PC-3 (cell line): ENCODE results near the gene ACADSB.

Source experiments
- EZH2 ChIP-seq: fragments of 300-600 bp; sonication (generic); IDR thresholded peaks from one replicate; pipeline ENCODE4 v1.6.1; 2017; ENCODE audit warnings: antibody characterized with exemption, mild to moderate bottlenecking, low read length; ENCODE audit not compliant: unreplicated experiment
- TF ChIP-seq, protein P1 (sequence below): fragments of 300-600 bp; sonication (generic); conservative IDR thresholded peaks from 2 replicates; pipeline ENCODE4 v1.5.1; 2017; ENCODE audit warnings: antibody characterized with exemption, low read depth, mild to moderate bottlenecking, low read length

DNA sequence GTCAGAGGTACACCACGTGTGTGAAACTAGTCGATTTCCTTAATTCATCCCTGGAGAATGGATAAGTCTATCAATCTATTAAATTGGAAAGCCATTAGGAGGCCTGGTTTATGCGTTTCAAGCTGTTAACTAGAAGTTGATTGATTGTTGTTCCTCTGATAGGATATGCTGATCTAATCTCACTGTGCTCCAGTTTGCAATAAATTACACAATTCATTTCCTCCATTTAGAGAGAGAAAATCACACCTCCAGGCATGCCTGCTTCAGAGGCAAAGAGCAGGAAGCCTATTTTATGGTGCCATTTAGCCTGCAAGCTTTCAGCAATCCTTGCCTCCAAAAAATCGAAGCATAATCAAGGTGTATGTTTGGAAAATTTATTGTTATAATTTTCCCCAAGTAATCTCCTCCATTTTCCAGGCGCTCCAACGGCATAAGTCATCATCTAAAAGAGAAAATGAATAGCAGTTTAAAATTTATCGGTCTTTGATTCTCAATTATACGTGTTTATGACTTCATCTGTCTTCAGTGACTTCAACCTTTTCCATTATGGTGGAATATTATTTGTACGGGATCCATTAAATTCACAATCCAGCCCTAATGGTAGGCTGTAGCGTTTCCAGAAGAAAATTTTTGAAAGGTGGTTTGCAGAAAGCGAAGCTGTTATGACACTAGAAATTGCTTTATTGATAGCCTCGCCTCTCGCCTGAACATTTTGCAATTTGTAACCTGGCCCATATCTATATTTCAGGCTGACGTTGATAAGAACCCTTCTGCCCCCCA is 84.0 kb downstream of the ACADSB start:
- TF ChIP-seq, protein P1, sequence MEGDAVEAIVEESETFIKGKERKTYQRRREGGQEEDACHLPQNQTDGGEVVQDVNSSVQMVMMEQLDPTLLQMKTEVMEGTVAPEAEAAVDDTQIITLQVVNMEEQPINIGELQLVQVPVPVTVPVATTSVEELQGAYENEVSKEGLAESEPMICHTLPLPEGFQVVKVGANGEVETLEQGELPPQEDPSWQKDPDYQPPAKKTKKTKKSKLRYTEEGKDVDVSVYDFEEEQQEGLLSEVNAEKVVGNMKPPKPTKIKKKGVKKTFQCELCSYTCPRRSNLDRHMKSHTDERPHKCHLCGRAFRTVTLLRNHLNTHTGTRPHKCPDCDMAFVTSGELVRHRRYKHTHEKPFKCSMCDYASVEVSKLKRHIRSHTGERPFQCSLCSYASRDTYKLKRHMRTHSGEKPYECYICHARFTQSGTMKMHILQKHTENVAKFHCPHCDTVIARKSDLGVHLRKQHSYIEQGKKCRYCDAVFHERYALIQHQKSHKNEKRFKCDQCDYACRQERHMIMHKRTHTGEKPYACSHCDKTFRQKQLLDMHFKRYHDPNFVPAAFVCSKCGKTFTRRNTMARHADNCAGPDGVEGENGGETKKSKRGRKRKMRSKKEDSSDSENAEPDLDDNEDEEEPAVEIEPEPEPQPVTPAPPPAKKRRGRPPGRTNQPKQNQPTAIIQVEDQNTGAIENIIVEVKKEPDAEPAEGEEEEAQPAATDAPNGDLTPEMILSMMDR: no peak
- no peak for TF ChIP-seq EZH2
